Stimulated activated CD8-positive, alpha-beta memory T cell treated with anti-CD3 and anti-CD28 coated beads, Interleukin-4, amount 100 ng/mL, for 24 hours (primary cell): ENCODE measurements around the gene FNDC11.

Source experiments
- DNase-seq: peaks from one replicate; pipeline ENCODE4 v3.0.0-alpha.2; 2020; ENCODE audit warnings: low read depth

FNDC11 gene

GRCh38 chr20:63525971-63526370 is 28.0 kb upstream of the FNDC11 start:
- DNase-seq, result no peak

- DNase-seq, result no peak
Observed at GRCh38 chr20:63527184-63527583, 26.8 kb upstream of the FNDC11 start.

- DNase-seq, result no peak
Observed at GRCh38 chr20:63529180-63529860, 24.6 kb upstream of the FNDC11 start.

- DNase-seq, result no peak
Observed at GRCh38 chr20:63529861-63530787, 23.8 kb upstream of the FNDC11 start.

GRCh38 chr20:63530788-63531160 is 23.2 kb upstream of the FNDC11 start:
- no peak for DNase-seq

- DNase-seq, result no peak
Observed at GRCh38 chr20:63531686-63532448, 22.1 kb upstream of the FNDC11 start.

- no peak for DNase-seq
Observed at GRCh38 chr20:63532449-63532971, 21.4 kb upstream of the FNDC11 start.

GRCh38 chr20:63533388-63533787 is 20.6 kb upstream of the FNDC11 start:
- no peak for DNase-seq

- DNase-seq, result no peak
Observed at GRCh38 chr20:63533871-63534393, 20.0 kb upstream of the FNDC11 start.

GRCh38 chr20:63534427-63534830 is 19.5 kb upstream of the FNDC11 start:
- DNase-seq, result no peak

GRCh38 chr20:63534831-63535651 is 18.9 kb upstream of the FNDC11 start:
- DNase-seq, result no peak

GRCh38 chr20:63536241-63536977 is 17.6 kb upstream of the FNDC11 start:
- no peak for DNase-seq

GRCh38 chr20:63536997-63537524 is 16.9 kb upstream of the FNDC11 start, which contains the start of gene PTK6:
TSS of gene PTK6 (minus strand) at chr20:63537376. CDS start at chr20:63537314, 62 bp downstream.
- DNase-seq, result no peak

GRCh38 chr20:63537525-63538203 is 16.3 kb upstream of the FNDC11 start:
- DNase-seq, result peak; percentile 89

- no peak for DNase-seq
Observed at GRCh38 chr20:63538204-63539091, 15.5 kb upstream of the FNDC11 start.

GRCh38 chr20:63539092-63539430 is 14.9 kb upstream of the FNDC11 start:
- DNase-seq, result no peak

GRCh38 chr20:63539441-63540370 is 14.3 kb upstream of the FNDC11 start:
- DNase-seq, result no peak
